DOHH2 (cell line): Measurements from ENCODE around the gene ANO10.

Experiments used
- EZH2phosphoT487 ChIP-seq: fragments of 200-600 bp; sonication (generic); IDR thresholded peaks from 2 replicates; pipeline ENCODE4 v1.6.1; 2017; ENCODE audit warnings: borderline replicate concordance, mild to moderate bottlenecking, antibody characterized with exemption, low read length, moderate library complexity, mixed read lengths
- TF ChIP-seq, protein P1 (sequence below): fragments of 200-600 bp; sonication (generic); IDR thresholded peaks from one replicate; pipeline ENCODE4 v1.5.1; 2014; ENCODE audit warnings: antibody characterized with exemption, mild to moderate bottlenecking, low read depth, low read length; ENCODE audit not compliant: poor library complexity, severe bottlenecking

DNA sequence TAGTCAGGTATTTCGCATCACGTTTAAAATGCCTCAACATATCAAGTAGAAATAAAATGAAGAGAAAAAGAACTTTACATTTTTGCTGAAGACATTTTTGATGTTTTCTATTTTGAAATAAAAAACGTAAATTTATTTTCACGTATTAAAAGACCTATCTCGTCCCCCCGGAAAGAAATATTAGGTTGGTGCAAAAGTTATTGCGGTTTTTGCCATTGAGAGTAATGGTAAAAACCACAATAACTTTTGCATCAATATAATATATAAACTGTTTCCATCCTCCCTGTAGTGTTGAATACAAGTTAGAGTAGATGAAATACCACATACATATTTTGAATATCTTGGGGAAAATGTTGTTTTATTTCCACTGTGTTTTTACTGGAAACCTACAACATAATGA, 11.2 kb upstream of the ANO10 start:
- TF ChIP-seq EZH2phosphoT487: no peak
- TF ChIP-seq, protein P1, sequence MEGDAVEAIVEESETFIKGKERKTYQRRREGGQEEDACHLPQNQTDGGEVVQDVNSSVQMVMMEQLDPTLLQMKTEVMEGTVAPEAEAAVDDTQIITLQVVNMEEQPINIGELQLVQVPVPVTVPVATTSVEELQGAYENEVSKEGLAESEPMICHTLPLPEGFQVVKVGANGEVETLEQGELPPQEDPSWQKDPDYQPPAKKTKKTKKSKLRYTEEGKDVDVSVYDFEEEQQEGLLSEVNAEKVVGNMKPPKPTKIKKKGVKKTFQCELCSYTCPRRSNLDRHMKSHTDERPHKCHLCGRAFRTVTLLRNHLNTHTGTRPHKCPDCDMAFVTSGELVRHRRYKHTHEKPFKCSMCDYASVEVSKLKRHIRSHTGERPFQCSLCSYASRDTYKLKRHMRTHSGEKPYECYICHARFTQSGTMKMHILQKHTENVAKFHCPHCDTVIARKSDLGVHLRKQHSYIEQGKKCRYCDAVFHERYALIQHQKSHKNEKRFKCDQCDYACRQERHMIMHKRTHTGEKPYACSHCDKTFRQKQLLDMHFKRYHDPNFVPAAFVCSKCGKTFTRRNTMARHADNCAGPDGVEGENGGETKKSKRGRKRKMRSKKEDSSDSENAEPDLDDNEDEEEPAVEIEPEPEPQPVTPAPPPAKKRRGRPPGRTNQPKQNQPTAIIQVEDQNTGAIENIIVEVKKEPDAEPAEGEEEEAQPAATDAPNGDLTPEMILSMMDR: no peak
